OCI-LY7 (cell line): ENCODE measurements around the gene CRABP2. TPM values are rescaled to one million over a fixed set of nuclear protein-coding genes. Genes with fewer than 3 reads are reported as not detected.

ENCODE experiments used
- BruUV-seq: library from RNA; stranded (reverse); fragments of 400-500 nt; replicated peaks from 2 replicates; lab custom pipeline; 2021; lab: Mats Ljungman, UMichigan
- CTCF ChIA-PET: fragments of 300-600 bp; sonication (Branson Sonifier 250); formaldehyde crosslinking; loops from one replicate; lab custom pipeline; 2022; ENCODE audit warnings: antibody characterized with exemption; ENCODE audit not compliant: unreplicated experiment; lab: Charles Lee
- POLR2A ChIA-PET: fragments of 300-600 bp; sonication (Branson Sonifier 250); formaldehyde crosslinking; loops from one replicate; lab custom pipeline; 2022; ENCODE audit warnings: antibody characterized with exemption; lab: Charles Lee
- DNase-seq: peaks from one replicate; pipeline ENCODE4 v3.0.0-alpha.2; 2015; ENCODE audit warnings: low spot score
- H2AFZ ChIP-seq: fragments of 200-600 bp; sonication (generic), shearing (Covaris generic); 2 replicates; pipeline ENCODE4 v1.6.1; 2014; ENCODE audit warnings: mild to moderate bottlenecking, antibody characterized with exemption, low read length, moderate library complexity
- H3K27ac ChIP-seq: fragments of 200-600 bp; sonication (generic); 2 replicates; pipeline ENCODE4 v1.5.1; 2014; ENCODE audit warnings: mixed run types, low read depth, mild to moderate bottlenecking, moderate library complexity, low read length, inconsistent platforms; ENCODE audit not compliant: poor library complexity, severe bottlenecking
- H3K36me3 ChIP-seq: fragments of 200-600 bp; sonication (generic); 2 replicates; pipeline ENCODE4 v1.6.1; 2014; ENCODE audit warnings: mild to moderate bottlenecking, antibody characterized with exemption, low read length, moderate library complexity, mixed read lengths; ENCODE audit not compliant: insufficient read depth
- H3K4me1 ChIP-seq: fragments of 200-600 bp; sonication (generic); 2 replicates; pipeline ENCODE4 v1.5.1; 2014; ENCODE audit warnings: mild to moderate bottlenecking, low read length; ENCODE audit not compliant: insufficient read depth, poor library complexity, severe bottlenecking
- H3K4me2 ChIP-seq: fragments of 200-600 bp; sonication (generic); 2 replicates; pipeline ENCODE4 v1.6.1; 2014; ENCODE audit warnings: mild to moderate bottlenecking, low read length
- H3K4me3 ChIP-seq: fragments of 200-600 bp; sonication (generic); 2 replicates; pipeline ENCODE4 v1.5.1; 2014; ENCODE audit warnings: mild to moderate bottlenecking, low read depth, low read length; ENCODE audit not compliant: poor library complexity, severe bottlenecking
- H3K79me2 ChIP-seq: fragments of 200-600 bp; sonication (generic); 2 replicates; pipeline ENCODE4 v1.6.1; 2016; ENCODE audit warnings: low read depth, mild to moderate bottlenecking, low read length, moderate library complexity, mixed read lengths; ENCODE audit not compliant: insufficient read depth
- H3K9me2 ChIP-seq: fragments of 200-600 bp; sonication (generic); 2 replicates; pipeline ENCODE4 v1.6.1; 2016; ENCODE audit warnings: mild to moderate bottlenecking, low read length, mixed read lengths; ENCODE audit not compliant: insufficient read depth
- H3K9me3 ChIP-seq: fragments of 200-600 bp; sonication (generic); 2 replicates; pipeline ENCODE4 v1.6.1; 2014; ENCODE audit warnings: mild to moderate bottlenecking, mixed run types, low read length, mixed read lengths
- H4K20me1 ChIP-seq: fragments of 200-600 bp; sonication (generic); 2 replicates; pipeline ENCODE4 v1.6.1; 2014; ENCODE audit warnings: mild to moderate bottlenecking, antibody characterized with exemption, low read length, moderate library complexity, mixed read lengths; ENCODE audit not compliant: insufficient read depth
- EZH2phosphoT487 ChIP-seq: fragments of 200-600 bp; sonication (generic); IDR thresholded peaks from 2 replicates; pipeline ENCODE4 v1.6.1; 2018; ENCODE audit warnings: low read depth, borderline replicate concordance, mild to moderate bottlenecking, mixed run types, antibody characterized with exemption, low read length, moderate library complexity, mixed read lengths
- intact Hi-C: fragments of 100-400 bp; cut with micrococcal nuclease; formaldehyde crosslinking; loops from one replicate; pipeline ENCODE4 v1.10.0; 2022; ENCODE audit not compliant: unreplicated experiment
- total RNA-seq, 2 experiments: library from RNA; depleted of rRNA in 1 of 2; stranded (reverse); fragments of >200 nt in 1 of 2; shearing (Covaris generic) in 1 of 2; gene quantifications; 2 replicates each; pipeline ENCODE4 v1.2.3, GENCODE V29; 2014 to 2022
- TF ChIP-seq, protein P1 (sequence below): fragments of 200-600 bp; sonication (generic); conservative IDR thresholded peaks from 2 replicates; pipeline ENCODE4 v1.5.1; 2014; ENCODE audit warnings: mild to moderate bottlenecking, antibody characterized with exemption, low read length, moderate library complexity, mixed read lengths

CRABP2 gene
- total RNA-seq, 2 experiments from 2014 or later, result 2.1 to 2.8 TPM

DNA sequence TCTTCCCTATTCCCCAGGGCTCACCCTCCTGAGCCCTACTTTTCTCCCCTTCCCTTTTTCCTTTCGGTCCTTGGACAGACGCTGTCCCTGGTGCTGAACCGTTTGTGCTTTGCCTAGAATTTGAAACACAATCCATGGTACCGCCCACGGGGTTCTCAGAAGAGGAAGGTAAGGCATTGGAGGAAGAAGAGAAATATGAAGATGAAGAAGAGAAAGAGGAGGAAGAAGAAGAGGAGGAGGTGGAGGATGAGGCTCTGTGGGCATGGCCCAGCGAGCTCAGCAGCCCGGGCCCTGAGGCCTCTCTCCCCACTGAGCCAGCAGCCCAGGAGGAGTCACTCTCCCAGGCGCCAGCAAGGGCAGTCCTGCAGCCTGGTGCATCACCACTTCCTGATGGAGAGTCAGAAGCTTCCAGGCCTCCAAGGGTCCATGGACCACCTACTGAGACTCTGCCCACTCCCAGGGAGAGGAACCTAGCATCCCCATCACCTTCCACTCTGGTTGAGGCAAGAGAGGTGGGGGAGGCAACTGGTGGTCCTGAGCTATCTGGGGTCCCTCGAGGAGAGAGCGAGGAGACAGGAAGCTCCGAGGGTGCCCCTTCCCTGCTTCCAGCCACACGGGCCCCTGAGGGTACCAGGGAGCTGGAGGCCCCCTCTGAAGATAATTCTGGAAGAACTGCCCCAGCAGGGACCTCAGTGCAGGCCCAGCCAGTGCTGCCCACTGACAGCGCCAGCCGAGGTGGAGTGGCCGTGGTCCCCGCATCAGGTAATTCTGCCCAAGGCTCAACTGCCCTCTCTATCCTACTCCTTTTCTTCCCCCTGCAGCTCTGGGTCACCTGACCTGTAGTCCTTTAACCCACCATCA is 53.0 kb downstream of the CRABP2 start:
- H3K36me3 ChIP-seq, result no peaks in the 10 kb centered on the region
- H3K27ac ChIP-seq, result no peak overlapping the region
- DNase-seq, result no peak
- ChIA-PET POLR2A (no interaction called here), CTCF (no interaction called here)
- TF ChIP-seq, protein P1, sequence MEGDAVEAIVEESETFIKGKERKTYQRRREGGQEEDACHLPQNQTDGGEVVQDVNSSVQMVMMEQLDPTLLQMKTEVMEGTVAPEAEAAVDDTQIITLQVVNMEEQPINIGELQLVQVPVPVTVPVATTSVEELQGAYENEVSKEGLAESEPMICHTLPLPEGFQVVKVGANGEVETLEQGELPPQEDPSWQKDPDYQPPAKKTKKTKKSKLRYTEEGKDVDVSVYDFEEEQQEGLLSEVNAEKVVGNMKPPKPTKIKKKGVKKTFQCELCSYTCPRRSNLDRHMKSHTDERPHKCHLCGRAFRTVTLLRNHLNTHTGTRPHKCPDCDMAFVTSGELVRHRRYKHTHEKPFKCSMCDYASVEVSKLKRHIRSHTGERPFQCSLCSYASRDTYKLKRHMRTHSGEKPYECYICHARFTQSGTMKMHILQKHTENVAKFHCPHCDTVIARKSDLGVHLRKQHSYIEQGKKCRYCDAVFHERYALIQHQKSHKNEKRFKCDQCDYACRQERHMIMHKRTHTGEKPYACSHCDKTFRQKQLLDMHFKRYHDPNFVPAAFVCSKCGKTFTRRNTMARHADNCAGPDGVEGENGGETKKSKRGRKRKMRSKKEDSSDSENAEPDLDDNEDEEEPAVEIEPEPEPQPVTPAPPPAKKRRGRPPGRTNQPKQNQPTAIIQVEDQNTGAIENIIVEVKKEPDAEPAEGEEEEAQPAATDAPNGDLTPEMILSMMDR, result no peak
- TF ChIP-seq EZH2phosphoT487, result no peak
- intact Hi-C loops, result no loop called here
- no peaks in the 10 kb centered on the region for H3K79me2 ChIP-seq
- H3K9me3 ChIP-seq, result no peaks in the 10 kb centered on the region
- H3K4me3 ChIP-seq, result no peak overlapping the region
- no peak overlapping the region for H3K4me2 ChIP-seq
- no peak overlapping the region for H2AFZ ChIP-seq
- no peaks in the 10 kb centered on the region for H3K9me2 ChIP-seq
- no peaks in the 10 kb centered on the region for H3K4me1 ChIP-seq
- H4K20me1 ChIP-seq, result no peaks in the 10 kb centered on the region
- no TSS peak for BruUV-seq

Other genes with a start within 250 kb of the CRABP2 start
- 23.4 and 42.7 TPM in 2 replicates for gene MEF2D, start 204.8 kb downstream of the CRABP2 start, total RNA-seq (2014; rRNA removed; shearing (Covaris generic))
- 92.3 and 101 TPM in 2 replicates for gene MEF2D, start 204.8 kb downstream of the CRABP2 start, total RNA-seq (2022)
- gene IQGAP3, start 133.0 kb downstream of the CRABP2 start, total RNA-seq (2014; rRNA removed; shearing (Covaris generic)), result 22.4 and 26.1 TPM in 2 replicates
- 28.7 and 37.1 TPM in 2 replicates for gene IQGAP3, start 133.0 kb downstream of the CRABP2 start, total RNA-seq (2022)
- gene TTC24, start 125.9 kb downstream of the CRABP2 start, total RNA-seq (2014; rRNA removed; shearing (Covaris generic)), result 2.8 and 3.6 TPM in 2 replicates
- 11.9 and 12.4 TPM in 2 replicates for gene TTC24, start 125.9 kb downstream of the CRABP2 start, total RNA-seq (2022)
- gene NAXE, start 113.8 kb downstream of the CRABP2 start, total RNA-seq (2014; rRNA removed; shearing (Covaris generic)), result 71.6 and 81.5 TPM in 2 replicates
- 56.1 and 61.1 TPM in 2 replicates for gene NAXE, start 113.8 kb downstream of the CRABP2 start, total RNA-seq (2022)
- gene GPATCH4, start 104.1 kb downstream of the CRABP2 start, total RNA-seq (2014; rRNA removed; shearing (Covaris generic)), result 33.3 and 40.9 TPM in 2 replicates
- gene GPATCH4, start 104.1 kb downstream of the CRABP2 start, total RNA-seq (2022), result 38.5 and 51.6 TPM in 2 replicates
- 0.41 and 0.62 TPM in 2 replicates for gene HAPLN2, start 86.2 kb downstream of the CRABP2 start, total RNA-seq (2014; rRNA removed; shearing (Covaris generic))
- 1.1 and 1.4 TPM in 2 replicates for gene HAPLN2, start 86.2 kb downstream of the CRABP2 start, total RNA-seq (2022)
- 0.44 TPM in 1 of 2 replicates, not detected in the other for gene BCAN, start 63.5 kb downstream of the CRABP2 start, total RNA-seq (2014; rRNA removed; shearing (Covaris generic))
- not detected in 2 replicates for gene BCAN, start 63.5 kb downstream of the CRABP2 start, total RNA-seq (2022)
- not detected in 2 replicates for gene NES, start 28.2 kb downstream of the CRABP2 start, total RNA-seq (2014; rRNA removed; shearing (Covaris generic))
- not detected in 2 replicates for gene NES, start 28.2 kb downstream of the CRABP2 start, total RNA-seq (2022)
- 24.7 and 28.0 TPM in 2 replicates for gene METTL25B, start 22.9 kb upstream of the CRABP2 start, total RNA-seq (2014; rRNA removed; shearing (Covaris generic))
- 45.6 and 54.1 TPM in 2 replicates for gene METTL25B, start 22.9 kb upstream of the CRABP2 start, total RNA-seq (2022)
- 36.5 and 37.9 TPM in 2 replicates for gene ISG20L2, start 23.2 kb upstream of the CRABP2 start, total RNA-seq (2014; rRNA removed; shearing (Covaris generic))
- 71.3 and 74.1 TPM in 2 replicates for gene ISG20L2, start 23.2 kb upstream of the CRABP2 start, total RNA-seq (2022)
- 55.3 and 69.0 TPM in 2 replicates for gene MRPL24, start 35.5 kb upstream of the CRABP2 start, total RNA-seq (2014; rRNA removed; shearing (Covaris generic))
- 49.3 and 56.6 TPM in 2 replicates for gene MRPL24, start 35.5 kb upstream of the CRABP2 start, total RNA-seq (2022)
- gene HDGF, start 46.1 kb upstream of the CRABP2 start, total RNA-seq (2014; rRNA removed; shearing (Covaris generic)), result 291 and 346 TPM in 2 replicates
- gene HDGF, start 46.1 kb upstream of the CRABP2 start, total RNA-seq (2022), result 315 and 329 TPM in 2 replicates
- gene PRCC, start 62.0 kb upstream of the CRABP2 start, total RNA-seq (2014; rRNA removed; shearing (Covaris generic)), result 53.7 and 54.0 TPM in 2 replicates
- gene PRCC, start 62.0 kb upstream of the CRABP2 start, total RNA-seq (2022), result 81.5 and 82.9 TPM in 2 replicates
- gene SH2D2A, start 111.3 kb upstream of the CRABP2 start, total RNA-seq (2014; rRNA removed; shearing (Covaris generic)), result 5.5 and 5.8 TPM in 2 replicates
- gene SH2D2A, start 111.3 kb upstream of the CRABP2 start, total RNA-seq (2022), result 2.1 and 2.2 TPM in 2 replicates
- not detected in 2 replicates for gene INSRR, start 153.5 kb upstream of the CRABP2 start, total RNA-seq (2014; rRNA removed; shearing (Covaris generic))
- gene INSRR, start 153.5 kb upstream of the CRABP2 start, total RNA-seq (2022), result not detected in 2 replicates
- not detected in 2 replicates for gene NTRK1, start 155.3 kb upstream of the CRABP2 start, total RNA-seq (2014; rRNA removed; shearing (Covaris generic))
- not detected in 2 replicates for gene NTRK1, start 155.3 kb upstream of the CRABP2 start, total RNA-seq (2022)
- gene PEAR1, start 188.1 kb upstream of the CRABP2 start, total RNA-seq (2014; rRNA removed; shearing (Covaris generic)), result not detected in 2 replicates
- not detected in 2 replicates for gene PEAR1, start 188.1 kb upstream of the CRABP2 start, total RNA-seq (2022)
- gene LRRC71, start 215.0 kb upstream of the CRABP2 start, total RNA-seq (2014; rRNA removed; shearing (Covaris generic)), result not detected in 2 replicates
- not detected in 2 replicates for gene LRRC71, start 215.0 kb upstream of the CRABP2 start, total RNA-seq (2022)